Left lung (tissue), 14 donors: Measurements from ENCODE around the gene ZNF334. TPM values are rescaled to one million over a fixed set of nuclear protein-coding genes. Genes with fewer than 3 reads are reported as not detected.

Source experiments
- ATAC-seq: fragments of 200-7000 bp; cut with Tn5 transposase; one replicate; pipeline ENCODE4 v1.9.1; 2020; ENCODE audit warnings: moderate library complexity
- DNase-seq, 4 donors: peaks; one replicate each; pipeline ENCODE4 v3.0.0-alpha.2; 2013 to 2020
- H3K27ac ChIP-seq, 2 donors: fragments of 200-600 bp; sonication (generic) in 1 of 2; one replicate each; pipeline versions ENCODE4 v1.5.0 to v1.8.0; 2020 to 2021
- H3K27me3 ChIP-seq, 2 donors: fragments of 200-600 bp; sonication (generic) in 1 of 2; one replicate each; pipeline versions ENCODE4 v1.5.0 to v1.8.0; 2020 to 2021
- H3K36me3 ChIP-seq, 2 donors: fragments of 200-600 bp; sonication (generic) in 1 of 2; one replicate each; pipeline versions ENCODE4 v1.5.0 to v1.8.0; 2020 to 2021
- H3K4me1 ChIP-seq, 2 donors: fragments of 200-600 bp; one replicate each; pipeline ENCODE4 v1.8.0; 2021
- H3K4me3 ChIP-seq, 2 donors: fragments of 200-600 bp; sonication (generic) in 1 of 2; one replicate each; pipeline versions ENCODE4 v1.5.0 to v1.8.0; 2020 to 2021; ENCODE audit warnings: mild to moderate bottlenecking in 1 of 2
- H3K9me3 ChIP-seq, 2 donors: fragments of 200-600 bp; sonication (generic) in 1 of 2; one replicate each; pipeline versions ENCODE4 v1.5.0 to v1.8.0; 2020 to 2021
- intact Hi-C, 2 donors: fragments of 100-400 bp; cut with DNase I; formaldehyde crosslinking; loops; one replicate each; pipeline versions ENCODE4 v1.11.2 to v1.14.2; 2022
- long read RNA-seq, 12 donors: library from polyadenylated mRNA in 2 of 12; unstranded in 2 of 12; transcript quantifications; one replicate each; pipeline ENCODE4 v2.0.0 and lab custom pipeline, GENCODE V29; 2019 to 2026
- polyA plus RNA-seq, 6 donors: library from polyadenylated mRNA; unstranded; fragments of 120-200 nt; gene quantifications; one replicate each; pipeline ENCODE4 v1.2.1, GENCODE V29; 2013; ENCODE audit not compliant: insufficient read length in 6 of 6
- total RNA-seq, 2 donors: library from RNA; stranded (reverse); fragmentation: NEBNext Ultra II Directional; extraction: Animal tissue kit (Norgen Biotek cat#: 25700); gene quantifications; one replicate each; pipeline ENCODE4 v1.2.1, GENCODE V29; 2021
- TF ChIP-seq, protein P1 (sequence below), 2 donors: fragments of 200-600 bp; sonication (generic) in 1 of 2; IDR thresholded peaks; one replicate each; pipeline versions ENCODE4 v1.5.0 to v1.8.0; 2021; ENCODE audit warnings: antibody characterized with exemption in 2 of 2
- donor health status: DM: no; HTN: yes; CAD: no.
- donor health status: DM: no; HTN: no; CAD: no.

Gene ZNF334
- 1 to 10 TPM; 4.3 to 6.2 TPM for total RNA-seq
- polyA plus RNA-seq, result 10 to 100 TPM; 35.6 to 48.0 (median 42.1) TPM
- long read RNA-seq, donor 1, transcript ZNF334-204 (3 exons, 2,243 nt), result major isoform, 5 of 8 reads
- long read RNA-seq, donor 1, partial matches to known transcripts, result 0 of 8 reads
- long read RNA-seq, donor 1, other reads (novel, unspliced or antisense), result 0 of 8 reads
- long read RNA-seq, donor 2, partial matches to known transcripts, result 6 of 15 reads
- long read RNA-seq, donor 2, other reads (novel, unspliced or antisense), result 0 of 15 reads
- long read RNA-seq, donor 3, partial matches to known transcripts, result 0 of 5 reads
- long read RNA-seq, donor 3, other reads (novel, unspliced or antisense), result 0 of 5 reads
- long read RNA-seq, donor 4, partial matches to known transcripts, result 1 of 1 reads
- long read RNA-seq, donor 4, other reads (novel, unspliced or antisense), result 0 of 1 reads
- long read RNA-seq, donor 5, partial matches to known transcripts, result 7 of 10 reads
- long read RNA-seq, donor 5, other reads (novel, unspliced or antisense), result 0 of 10 reads
- long read RNA-seq, donor 6, partial matches to known transcripts, result 0 of 2 reads
- long read RNA-seq, donor 6, other reads (novel, unspliced or antisense), result 0 of 2 reads
- long read RNA-seq, donor 7, partial matches to known transcripts, result 0 of 2 reads
- long read RNA-seq, donor 7, other reads (novel, unspliced or antisense), result 0 of 2 reads
- long read RNA-seq, donor 8, partial matches to known transcripts, result 0 of 2 reads
- long read RNA-seq, donor 8, other reads (novel, unspliced or antisense), result 0 of 2 reads
- long read RNA-seq, donor 9, result 0 reads
- long read RNA-seq, donor 10, result 0 reads
- long read RNA-seq, donor 11, partial matches to known transcripts, result 0 of 3 reads
- long read RNA-seq, donor 11, other reads (novel, unspliced or antisense), result 0 of 3 reads
- long read RNA-seq, donor 12, partial matches to known transcripts, result 0 of 3 reads
- long read RNA-seq, donor 12, other reads (novel, unspliced or antisense), result 0 of 3 reads

DNA sequence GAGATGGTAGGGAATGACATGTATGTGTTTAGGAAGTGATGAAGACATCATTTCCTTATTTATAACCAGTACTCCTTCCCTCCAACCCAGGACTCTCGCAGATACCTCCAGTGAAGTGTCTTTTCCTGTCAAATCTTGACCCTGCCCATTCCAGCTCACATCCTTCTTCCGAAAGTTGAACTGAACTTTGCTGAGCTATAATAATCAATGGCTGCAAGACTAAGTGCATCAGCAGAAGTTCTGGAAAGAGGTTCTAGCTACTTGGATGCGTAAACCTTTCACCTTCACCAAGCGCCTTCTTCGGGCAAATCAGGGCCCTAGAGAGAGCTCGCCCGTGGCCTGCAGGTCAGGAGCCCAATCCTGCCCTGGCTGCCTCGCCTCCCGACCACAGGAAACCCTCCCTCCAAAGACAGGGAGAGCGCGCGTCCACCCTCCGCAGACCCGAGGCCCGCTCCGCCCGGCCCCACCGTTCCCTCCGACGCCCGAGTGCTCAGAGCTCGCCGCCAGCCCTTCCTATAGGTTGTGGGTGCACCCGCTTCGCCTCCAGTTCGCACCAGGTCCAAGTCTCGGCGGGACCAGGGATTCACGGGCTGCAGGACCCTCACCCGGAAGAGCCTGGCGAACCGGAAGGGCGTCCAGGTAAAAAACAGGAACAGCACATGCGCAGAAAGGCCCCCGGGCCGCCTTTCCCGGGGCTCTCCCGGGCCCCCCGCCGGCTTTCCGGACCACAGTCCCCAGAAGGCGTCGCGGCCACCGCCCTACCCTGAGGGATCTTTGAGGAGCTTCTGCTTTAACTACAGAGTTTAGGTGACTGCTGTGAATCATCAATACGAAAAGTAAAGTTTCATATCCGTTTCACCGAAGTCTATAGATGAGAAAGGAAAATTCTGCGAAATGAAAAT is at the start of gene ZNF334:
TSS of gene ZNF334 (minus strand) at position 617 of the 902 bp plus-strand sequence. CDS start 1,457 bp downstream, outside the sequence.
- peak; percentile 38 to 89 (median 74) for DNase-seq
- no peaks in the 10 kb centered on the region for H3K36me3 ChIP-seq
- peak; percentile 93 for ATAC-seq
- TF ChIP-seq, protein P1, sequence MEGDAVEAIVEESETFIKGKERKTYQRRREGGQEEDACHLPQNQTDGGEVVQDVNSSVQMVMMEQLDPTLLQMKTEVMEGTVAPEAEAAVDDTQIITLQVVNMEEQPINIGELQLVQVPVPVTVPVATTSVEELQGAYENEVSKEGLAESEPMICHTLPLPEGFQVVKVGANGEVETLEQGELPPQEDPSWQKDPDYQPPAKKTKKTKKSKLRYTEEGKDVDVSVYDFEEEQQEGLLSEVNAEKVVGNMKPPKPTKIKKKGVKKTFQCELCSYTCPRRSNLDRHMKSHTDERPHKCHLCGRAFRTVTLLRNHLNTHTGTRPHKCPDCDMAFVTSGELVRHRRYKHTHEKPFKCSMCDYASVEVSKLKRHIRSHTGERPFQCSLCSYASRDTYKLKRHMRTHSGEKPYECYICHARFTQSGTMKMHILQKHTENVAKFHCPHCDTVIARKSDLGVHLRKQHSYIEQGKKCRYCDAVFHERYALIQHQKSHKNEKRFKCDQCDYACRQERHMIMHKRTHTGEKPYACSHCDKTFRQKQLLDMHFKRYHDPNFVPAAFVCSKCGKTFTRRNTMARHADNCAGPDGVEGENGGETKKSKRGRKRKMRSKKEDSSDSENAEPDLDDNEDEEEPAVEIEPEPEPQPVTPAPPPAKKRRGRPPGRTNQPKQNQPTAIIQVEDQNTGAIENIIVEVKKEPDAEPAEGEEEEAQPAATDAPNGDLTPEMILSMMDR (IDR thresholded peaks at IDR 0.05), result no peak
- peaks cover 4 to 16% of the 10 kb centered on the region in 2 donors for H3K4me1 ChIP-seq
- intact Hi-C loops, result no loop called here
- no peaks in the 10 kb centered on the region for H3K9me3 ChIP-seq
- peak within 1 kb of the TSS; percentile 47 to 64 for H3K4me3 ChIP-seq
- H3K27ac ChIP-seq, result peak within 1 kb of the TSS in 1 of 2 donors; percentile 10
- peaks cover 3 to 50% of the 10 kb centered on the region in 2 donors for H3K27me3 ChIP-seq

DNA sequence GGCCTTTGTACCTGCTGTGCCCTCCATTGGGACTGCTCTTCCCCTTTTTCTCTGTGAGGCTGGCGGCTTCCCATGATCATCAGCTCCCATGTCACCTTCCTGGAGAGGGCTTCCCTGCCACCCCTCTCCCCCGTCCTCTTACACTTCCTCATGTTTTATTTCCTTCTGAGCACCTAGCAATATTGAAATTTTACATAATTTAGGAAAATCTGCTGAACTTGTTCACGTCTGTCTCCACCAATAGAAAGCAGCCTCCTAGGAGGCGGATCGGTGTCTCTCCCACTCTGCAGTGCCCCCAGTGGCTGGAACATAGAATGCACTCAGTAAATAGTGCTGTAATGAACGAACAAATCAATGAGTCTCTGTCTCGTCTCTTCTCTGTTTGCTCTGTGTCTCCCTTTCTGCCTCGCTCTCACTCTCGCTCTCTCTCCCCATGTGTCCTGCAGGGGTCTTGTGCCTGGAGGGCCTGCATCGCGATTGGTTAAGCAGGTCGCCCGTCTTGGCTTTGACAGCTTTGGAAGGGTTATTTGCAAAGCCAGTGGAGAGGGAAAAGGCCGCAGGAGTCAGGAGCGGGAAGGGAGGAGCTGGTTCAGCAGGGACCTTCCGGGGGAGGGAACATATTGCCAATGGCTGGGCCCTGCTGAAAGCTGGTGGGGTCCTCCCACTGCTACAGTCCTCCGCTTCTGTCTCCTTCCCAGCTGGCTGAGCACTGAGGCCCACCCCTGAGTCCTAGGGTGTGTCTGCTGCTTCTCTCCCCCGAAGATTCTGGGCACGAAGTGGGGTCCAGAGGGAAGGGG is 49.2 kb upstream of the ZNF334 start:
- Histone ChIP-seq H3K4me1 (peaks cover 0 to 7% of the 10 kb centered on the region in 2 donors), H3K27ac (no peak overlapping the region), H3K9me3 (no peaks in the 10 kb centered on the region), H3K4me3 (peak overlapping the region; percentile 15 to 17), H3K27me3 (peaks cover 0 to 16% of the 10 kb centered on the region in 2 donors), H3K36me3 (no peaks in the 10 kb centered on the region)
- TF ChIP-seq, protein P1 (IDR thresholded peaks at IDR 0.05), result peak; percentile 77
- ATAC-seq (peak; percentile 96), DNase-seq (peak in 3 of 4 donors; percentile 49 to 84 (median 78))
- intact Hi-C loops, result no loop called here

DNA sequence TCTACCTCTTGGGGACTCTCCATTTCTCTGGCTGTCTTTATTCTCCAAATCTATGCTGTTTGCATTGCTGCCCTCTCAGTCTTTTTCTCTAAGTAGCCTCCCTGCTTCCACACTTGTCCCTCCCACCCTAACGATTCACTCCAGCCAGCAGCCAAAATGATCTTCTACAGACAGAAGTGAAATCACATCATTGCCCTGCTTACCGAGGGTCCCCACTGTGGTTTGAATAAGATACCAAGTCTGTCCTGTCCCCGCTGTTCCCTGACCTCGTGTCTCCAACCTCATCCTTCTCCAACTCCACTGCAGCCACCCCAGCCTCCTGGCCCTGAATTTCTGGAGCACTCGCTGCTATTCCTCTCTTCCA is 48.6 kb upstream of the ZNF334 start:
- TF ChIP-seq, protein P1 (IDR thresholded peaks at IDR 0.05), result no peak
- no peak for ATAC-seq
- no peaks in the 10 kb centered on the region for H3K9me3 ChIP-seq
- H3K4me3 ChIP-seq, result peak overlapping the region; percentile 15 to 17
- peaks cover 0 to 16% of the 10 kb centered on the region in 2 donors for H3K27me3 ChIP-seq
- peaks cover 0 to 7% of the 10 kb centered on the region in 2 donors for H3K4me1 ChIP-seq
- H3K36me3 ChIP-seq, result no peaks in the 10 kb centered on the region
- intact Hi-C loops, result no loop called here
- no peak for DNase-seq
- H3K27ac ChIP-seq, result no peak overlapping the region

DNA sequence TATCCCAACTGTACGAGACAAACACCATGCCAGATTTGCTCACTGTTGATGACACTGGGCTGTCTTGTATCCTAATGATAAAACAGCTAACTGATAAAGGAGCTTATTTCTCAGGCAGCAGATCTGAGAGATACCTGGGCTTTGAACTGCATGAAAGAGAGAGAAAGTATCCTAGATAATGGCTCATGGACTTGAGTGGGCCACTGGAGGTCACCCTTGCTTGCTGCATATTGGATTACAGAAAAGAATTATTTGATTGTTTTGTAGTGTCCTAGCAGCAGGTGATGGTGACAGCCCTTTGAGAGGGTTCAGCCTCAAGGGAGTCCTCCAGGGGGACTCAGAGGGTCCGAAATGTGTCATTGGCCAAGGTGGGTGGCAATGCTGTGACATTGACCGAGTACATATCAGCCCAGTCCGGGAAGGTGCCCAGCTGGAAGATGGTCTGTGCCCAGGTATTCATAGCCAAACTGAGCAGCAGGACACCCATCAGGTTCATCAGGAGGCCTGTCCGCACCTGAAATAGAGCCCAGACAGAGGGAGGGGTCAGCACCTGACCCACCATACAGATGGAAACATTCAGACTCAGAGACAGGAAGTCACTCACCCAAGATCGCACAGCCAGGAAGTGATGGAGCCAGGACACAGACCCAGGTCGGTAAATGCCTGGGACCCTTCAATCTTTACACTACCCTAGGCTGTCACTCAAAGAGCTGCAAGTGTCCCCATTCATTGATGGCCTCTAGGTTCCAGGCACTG is 46.5 kb upstream of the ZNF334 start:
- ATAC-seq (no peak), DNase-seq (no peak)
- Histone ChIP-seq H3K4me3 (no peak overlapping the region), H3K27me3 (peaks cover 0 to 25% of the 10 kb centered on the region in 2 donors), H3K9me3 (no peaks in the 10 kb centered on the region), H3K36me3 (no peaks in the 10 kb centered on the region), H3K27ac (no peak overlapping the region), H3K4me1 (peaks cover 0 to 7% of the 10 kb centered on the region in 2 donors)
- intact Hi-C loops, result no loop called here
- TF ChIP-seq, protein P1 (IDR thresholded peaks at IDR 0.05), result no peak
